ENCODE data around the gene UNC45B. TPM values are rescaled to one million over a fixed set of nuclear protein-coding genes. Genes with fewer than 3 reads are reported as not detected.

The UNC45B gene
- total and polyA plus RNA-seq, 12 donors: under 0.01 to 0.27 (median 0.13) TPM; not detected in 4

DNA sequence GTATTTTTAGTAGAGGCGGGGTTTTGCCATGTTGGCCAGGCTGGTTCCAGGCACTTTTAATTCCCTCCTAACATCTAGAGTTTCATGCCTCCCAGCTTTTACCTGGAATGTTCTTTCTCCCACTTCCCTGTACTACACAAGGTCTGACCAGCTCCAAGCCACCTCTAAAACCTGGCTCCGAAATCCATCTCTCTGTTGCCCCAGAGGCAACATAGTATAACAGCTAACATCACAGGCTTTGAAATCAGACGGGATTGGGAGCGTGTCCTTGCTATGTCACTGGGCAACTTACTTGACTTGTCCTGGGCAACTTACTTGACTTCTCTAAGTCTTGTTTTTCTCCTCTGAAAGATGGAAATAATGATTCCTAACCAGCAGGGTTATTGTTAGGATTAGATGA lies 15.1 kb downstream of the UNC45B start:
- Histone ChIP-seq H3K27me3 (peaks cover 7% of the 10 kb centered on the region), H3K27ac (no peak overlapping the region), H3K4me3 (no peak overlapping the region), H3K36me3 (replicated peaks in 1 of 2) (no peaks in the 10 kb centered on the region), H3K9me3 (replicated peaks in 1 of 3) (no peaks in the 10 kb centered on the region), H3K4me1 (replicated peaks in 1 of 2) (no peaks in the 10 kb centered on the region)
- intact Hi-C loops (cut with DNase I): loop anchor here in 1 of 2 donors (10.0 kb wide), 2 partner anchors 152 to 582 kb away; no protein-coding TSS in a partner anchor
- no peak for DNase-seq
- 71 to 85% (median 73%) methylated on average over 4 of the region's 4 CpGs for WGBS, 4 donors
- TF ChIP-seq, protein P1, sequence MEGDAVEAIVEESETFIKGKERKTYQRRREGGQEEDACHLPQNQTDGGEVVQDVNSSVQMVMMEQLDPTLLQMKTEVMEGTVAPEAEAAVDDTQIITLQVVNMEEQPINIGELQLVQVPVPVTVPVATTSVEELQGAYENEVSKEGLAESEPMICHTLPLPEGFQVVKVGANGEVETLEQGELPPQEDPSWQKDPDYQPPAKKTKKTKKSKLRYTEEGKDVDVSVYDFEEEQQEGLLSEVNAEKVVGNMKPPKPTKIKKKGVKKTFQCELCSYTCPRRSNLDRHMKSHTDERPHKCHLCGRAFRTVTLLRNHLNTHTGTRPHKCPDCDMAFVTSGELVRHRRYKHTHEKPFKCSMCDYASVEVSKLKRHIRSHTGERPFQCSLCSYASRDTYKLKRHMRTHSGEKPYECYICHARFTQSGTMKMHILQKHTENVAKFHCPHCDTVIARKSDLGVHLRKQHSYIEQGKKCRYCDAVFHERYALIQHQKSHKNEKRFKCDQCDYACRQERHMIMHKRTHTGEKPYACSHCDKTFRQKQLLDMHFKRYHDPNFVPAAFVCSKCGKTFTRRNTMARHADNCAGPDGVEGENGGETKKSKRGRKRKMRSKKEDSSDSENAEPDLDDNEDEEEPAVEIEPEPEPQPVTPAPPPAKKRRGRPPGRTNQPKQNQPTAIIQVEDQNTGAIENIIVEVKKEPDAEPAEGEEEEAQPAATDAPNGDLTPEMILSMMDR (IDR thresholded peaks at IDR 0.05): no peak
- TF ChIP-seq POLR2A (IDR thresholded peaks at IDR 0.05): no peak

DNA sequence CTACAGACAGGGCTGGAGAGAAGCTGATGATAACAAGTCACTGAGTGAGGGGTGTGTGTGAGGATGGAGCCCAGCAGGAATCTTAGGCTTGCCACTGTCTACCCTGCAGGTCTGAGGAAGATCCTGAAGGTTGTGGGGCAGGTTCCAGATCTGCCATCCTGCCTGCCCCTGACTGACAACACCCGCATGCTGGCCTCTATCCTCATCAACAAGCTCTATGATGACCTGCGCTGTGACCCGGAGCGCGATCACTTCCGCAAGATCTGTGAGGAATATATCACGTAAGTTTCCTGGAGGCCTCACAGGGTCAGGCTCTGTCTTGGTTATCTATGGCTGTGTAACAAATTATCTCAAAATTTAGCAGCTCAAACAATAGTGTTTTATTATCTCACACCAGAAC lies 16.3 kb downstream of the UNC45B start:
- peaks cover 7% of the 10 kb centered on the region for H3K27me3 ChIP-seq
- intact Hi-C loops (cut with DNase I): loop anchor here in 1 of 2 donors (10.0 kb wide), 2 partner anchors 151 to 581 kb away; no protein-coding TSS in a partner anchor
- H3K9me3 ChIP-seq (replicated peaks in 1 of 3): no peaks in the 10 kb centered on the region
- TF ChIP-seq POLR2A (IDR thresholded peaks at IDR 0.05): no peak
- TF ChIP-seq, protein P1 (IDR thresholded peaks at IDR 0.05): no peak
- no peak overlapping the region for H3K4me3 ChIP-seq
- no peaks in the 10 kb centered on the region for H3K36me3 ChIP-seq (replicated peaks in 1 of 2)
- no peaks in the 10 kb centered on the region for H3K4me1 ChIP-seq (replicated peaks in 1 of 2)
- DNase-seq: no peak
- no peak overlapping the region for H3K27ac ChIP-seq
- 94 to 95% (median 94%) methylated on average over 7 of the region's 7 CpGs; no CpG with 5 or more reads in 1 of the 4 donors for WGBS, 4 donors

DNA sequence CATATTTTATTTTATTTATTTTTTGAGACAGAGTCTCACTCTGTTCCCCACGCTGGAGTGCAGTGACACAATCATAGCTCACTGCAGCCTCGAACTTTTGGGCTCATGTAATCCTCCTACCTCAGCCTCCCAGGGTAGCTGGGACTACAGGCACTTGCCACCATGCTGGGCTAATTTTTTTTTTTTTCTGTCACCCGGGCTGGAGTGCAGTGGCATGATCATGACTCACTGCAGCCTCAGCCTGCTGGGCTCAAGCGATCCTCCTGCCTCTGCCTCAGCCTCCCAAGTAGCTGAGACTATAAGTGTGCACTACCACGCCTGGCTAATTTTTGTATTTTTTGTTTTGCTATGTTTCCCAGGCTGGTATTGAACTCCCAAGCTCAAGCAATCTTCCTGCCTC lies 17.1 kb downstream of the UNC45B start:
- DNase-seq: no peak
- peaks cover 7% of the 10 kb centered on the region for H3K27me3 ChIP-seq
- H3K4me3 ChIP-seq: no peak overlapping the region
- no peaks in the 10 kb centered on the region for H3K9me3 ChIP-seq (replicated peaks in 1 of 3)
- intact Hi-C loops (cut with DNase I): loop anchor here in 1 of 2 donors (10.0 kb wide), 2 partner anchors 150 to 580 kb away; no protein-coding TSS in a partner anchor
- no peaks in the 10 kb centered on the region for H3K4me1 ChIP-seq (replicated peaks in 1 of 2)
- no peaks in the 10 kb centered on the region for H3K36me3 ChIP-seq (replicated peaks in 1 of 2)
- TF ChIP-seq, protein P1 (IDR thresholded peaks at IDR 0.05): no peak
- no peak for TF ChIP-seq POLR2A (IDR thresholded peaks at IDR 0.05)
- 67 to 79% (median 72%) methylated on average over 5 of the region's 5 CpGs for WGBS, 4 donors
- H3K27ac ChIP-seq: no peak overlapping the region

DNA sequence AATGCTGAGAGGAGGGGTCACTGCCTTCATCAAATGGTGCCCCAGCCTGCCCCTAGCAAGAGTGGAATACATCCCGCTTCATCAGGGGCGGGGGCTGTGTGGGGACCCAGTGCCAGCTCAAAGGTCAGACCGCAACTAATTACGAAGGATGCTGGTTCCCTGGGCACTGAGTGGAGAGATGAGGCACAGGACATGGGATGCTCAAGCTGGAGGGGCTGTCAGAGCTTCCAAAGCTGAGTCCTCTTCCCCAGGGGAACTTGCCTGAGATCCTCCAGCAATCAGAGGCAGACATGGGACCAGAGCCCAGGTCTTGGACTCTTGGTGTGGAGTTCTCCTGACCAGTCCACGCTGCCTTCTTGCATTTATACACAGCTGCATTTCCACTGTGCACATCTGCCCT lies 18.9 kb downstream of the UNC45B start:
- Histone ChIP-seq H3K27me3 (peaks cover 3% of the 10 kb centered on the region), H3K9me3 (replicated peaks in 1 of 3) (no peaks in the 10 kb centered on the region), H3K27ac (no peak overlapping the region), H3K4me3 (no peak overlapping the region), H3K4me1 (replicated peaks in 1 of 2) (no peaks in the 10 kb centered on the region), H3K36me3 (replicated peaks in 1 of 2) (no peaks in the 10 kb centered on the region)
- intact Hi-C loops (cut with DNase I): loop anchor here in 1 of 2 donors (10.0 kb wide), 2 partner anchors 148 to 578 kb away; no protein-coding TSS in a partner anchor
- TF ChIP-seq, protein P1 (IDR thresholded peaks at IDR 0.05): no peak
- no peak for TF ChIP-seq POLR2A (IDR thresholded peaks at IDR 0.05)
- WGBS, 4 donors: 63 to 86% (median 76%) methylated on average over 4 to 5 of the region's 5 CpGs
- no peak for DNase-seq
